Pancreas (tissue), 10 donors: ENCODE results near the gene PAGE2. TPM values are rescaled to one million over a fixed set of nuclear protein-coding genes. Genes with fewer than 3 reads are reported as not detected.

Source experiments
- ATAC-seq, 4 donors: fragments of 200-7000 bp; cut with Tn5 transposase; one replicate each; pipeline versions ENCODE4 v1.8.0 to v1.9.1; 2020; ENCODE audit warnings: mild to moderate bottlenecking in 4 of 4, moderate library complexity in 4 of 4
- DNase-seq, 6 donors: peaks; one replicate each; pipeline ENCODE4 v3.0.0-alpha.2; 2020
- FAIRE-seq: peaks from 2 replicates; lab custom pipeline; 2012; peaks lifted over from hg19 to GRCh38; lab: Jason Lieb, UNC
- H3K27ac ChIP-seq, 4 donors: fragments of 200-600 bp; sonication (generic); 1 replicate in 3 of 4; 2 replicates in 1 of 4; pipeline versions ENCODE4 v1.5.0 to v1.8.0; 2020
- H3K27me3 ChIP-seq, 4 donors: fragments of 200-600 bp; one replicate each; pipeline ENCODE4 v1.8.0; 2021
- H3K36me3 ChIP-seq, 3 donors: fragments of 200-600 bp; sonication (generic) in 1 of 3; one replicate each; pipeline versions ENCODE4 v1.5.0 to v1.8.0; 2020 to 2021
- H3K4me1 ChIP-seq, 3 donors: fragments of 200-600 bp; one replicate each; pipeline ENCODE4 v1.8.0; 2021
- H3K4me3 ChIP-seq, 4 donors: fragments of 200-600 bp; sonication (generic) in 2 of 4; one replicate each; pipeline versions ENCODE4 v1.5.0 to v1.8.0; 2020 to 2021
- H3K9me3 ChIP-seq, 4 donors: fragments of 200-600 bp; one replicate each; pipeline ENCODE4 v1.8.0; 2021
- CTCF ChIP-seq, 4 donors: fragments of 200-600 bp; sonication (generic) in 3 of 4; IDR thresholded peaks; one replicate each; pipeline versions ENCODE4 v1.5.0 to v1.8.0; 2021; ENCODE audit warnings: antibody characterized with exemption in 4 of 4
- WGBS, 2 donors: extraction: QIAGEN DNeasy Blood & Tissue Kit; methylation state at CpG; one replicate each; pipeline ENCODE4 v1.1.7; 2013; 5-methylcytosine and 5-hydroxymethylcytosine counted together
- intact Hi-C, 3 donors: fragments of 100-400 bp; cut with DNase I; formaldehyde crosslinking; loops; one replicate each; pipeline versions ENCODE4 v1.11.1 to v1.14.2; 2022
- polyA plus RNA-seq, 2 donors: library from polyadenylated mRNA; stranded (reverse); fragments of 200-250 nt; gene quantifications; one replicate each; pipeline ENCODE4 v1.2.3, GENCODE V29; 2013
- total RNA-seq, 6 donors: library from RNA; stranded (reverse); fragmentation: NEBNext Ultra II Directional in 4 of 6; extraction: Animal tissue kit (Norgen Biotek cat#: 25700) in 4 of 6; gene quantifications; one replicate each; pipeline versions ENCODE4 v1.2.1 to v1.2.4, GENCODE V29; 2021 to 2023
- donor health status: healthy with polysubstance abuse.
- donor health status: DM: no; HTN: no; CAD: no; lungs with moderate emphysema.
- donor health status: DM: no; HTN: no; CAD: no.
- donor health status: control.
- donor health status: control.
- donor health status: Bipolar disorder and iron deficiency.
- donor health status: DM: yes; HTN: yes; CAD: no.
- donor health status: DM: no; HTN: no; CAD: no.
- donor health status: DM: no; HTN: no; CAD: no.
- donor health status: DM: yes; HTN: yes; CAD: no.

The PAGE2 gene
- total and polyA plus RNA-seq, 8 donors, result 0.28 TPM; not detected in 7

GRCh38 chrX:55120761-55121358 lies 32.0 kb downstream of the PAGE2 start:
- no peak for TF ChIP-seq CTCF (IDR thresholded peaks at IDR 0.05)
- no peaks in the 10 kb centered on the region for H3K4me1 ChIP-seq
- no peak for DNase-seq
- H3K4me3 ChIP-seq, result no peak overlapping the region
- WGBS, 2 donors, result 38 to 52% methylated on average over 2 of the region's 2 CpGs
- H3K9me3 ChIP-seq, result no peaks in the 10 kb centered on the region
- no peak overlapping the region for H3K27ac ChIP-seq
- no peak for ATAC-seq
- intact Hi-C loops, result no loop called here
- H3K27me3 ChIP-seq, result peaks cover 0 to 7% (median 0%) of the 10 kb centered on the region in 4 donors
- no peak for FAIRE-seq
- H3K36me3 ChIP-seq, result no peaks in the 10 kb centered on the region

- no peak overlapping the region for H3K27ac ChIP-seq
- intact Hi-C loops, result no loop called here
- no peaks in the 10 kb centered on the region for H3K36me3 ChIP-seq
- H3K27me3 ChIP-seq, result peaks cover 0 to 11% (median 0%) of the 10 kb centered on the region in 4 donors
- no peaks in the 10 kb centered on the region for H3K4me1 ChIP-seq
- no peak for ATAC-seq
- no peak for DNase-seq
- TF ChIP-seq CTCF (IDR thresholded peaks at IDR 0.05), result no peak
- 63 to 90% methylated on average over 7 of the region's 7 CpGs for WGBS, 2 donors
- FAIRE-seq, result no peak
- H3K9me3 ChIP-seq, result no peaks in the 10 kb centered on the region
- H3K4me3 ChIP-seq, result no peak overlapping the region
Observed at GRCh38 chrX:55123900-55124299, 35.1 kb downstream of the PAGE2 start.

DNA sequence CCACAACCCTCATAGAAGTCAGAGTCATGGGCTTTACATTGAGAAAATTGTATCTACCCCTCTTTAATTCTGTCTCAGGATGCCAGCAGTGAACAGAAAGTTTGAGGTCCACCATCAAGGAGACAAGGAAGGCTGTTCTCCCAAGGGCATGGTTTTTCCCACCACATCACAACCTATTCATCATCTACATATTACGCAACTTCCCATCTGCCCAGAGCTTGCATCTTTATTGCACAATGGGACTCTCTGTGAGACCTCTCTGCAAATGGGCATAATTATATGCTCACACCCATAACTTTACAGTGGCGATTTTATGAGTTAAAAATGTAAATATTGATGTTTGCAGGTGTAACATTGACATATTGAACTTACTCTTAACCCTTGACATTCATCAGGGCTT lies 38.9 kb downstream of the PAGE2 start:
- no peaks in the 10 kb centered on the region for H3K9me3 ChIP-seq
- intact Hi-C loops, result no loop called here
- H3K4me1 ChIP-seq, result no peaks in the 10 kb centered on the region
- no peak overlapping the region for H3K27ac ChIP-seq
- no peak for TF ChIP-seq CTCF (IDR thresholded peaks at IDR 0.05)
- FAIRE-seq, result no peak
- DNase-seq, result no peak
- ATAC-seq, result no peak
- no peak overlapping the region for H3K4me3 ChIP-seq
- WGBS, 2 donors, result 35 to 41% methylated on average over 2 of the region's 2 CpGs
- peaks cover 0 to 19% (median 0%) of the 10 kb centered on the region in 4 donors for H3K27me3 ChIP-seq
- no peaks in the 10 kb centered on the region for H3K36me3 ChIP-seq

DNA sequence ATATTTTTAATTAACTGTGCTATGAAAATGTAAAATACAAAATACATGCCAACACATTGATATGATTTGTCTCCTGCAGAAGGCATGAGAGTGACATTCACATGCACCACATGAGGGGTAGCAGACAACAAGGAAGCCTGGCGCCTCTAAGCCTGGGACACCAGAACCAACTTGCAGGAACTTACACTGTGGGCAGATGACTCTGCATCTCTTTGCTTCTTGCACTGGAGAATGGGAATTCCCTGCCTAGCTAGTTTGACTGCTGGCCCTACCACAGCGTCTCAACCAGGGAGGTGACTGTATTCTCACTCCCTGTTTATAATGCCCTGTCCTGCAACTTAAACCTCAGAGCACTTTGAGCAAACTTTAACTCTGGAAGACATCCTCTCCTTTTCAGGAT lies 40.5 kb downstream of the PAGE2 start:
- 46 to 47% methylated on average over 2 of the region's 2 CpGs for WGBS, 2 donors
- H3K36me3 ChIP-seq, result no peaks in the 10 kb centered on the region
- H3K4me3 ChIP-seq, result no peak overlapping the region
- no peak overlapping the region for H3K27ac ChIP-seq
- DNase-seq (no peak), ATAC-seq (no peak), FAIRE-seq (no peak)
- H3K4me1 ChIP-seq, result no peaks in the 10 kb centered on the region
- no peak for TF ChIP-seq CTCF (IDR thresholded peaks at IDR 0.05)
- intact Hi-C loops, result no loop called here
- no peaks in the 10 kb centered on the region for H3K9me3 ChIP-seq
- peaks cover 0 to 19% (median 0%) of the 10 kb centered on the region in 4 donors for H3K27me3 ChIP-seq

DNA sequence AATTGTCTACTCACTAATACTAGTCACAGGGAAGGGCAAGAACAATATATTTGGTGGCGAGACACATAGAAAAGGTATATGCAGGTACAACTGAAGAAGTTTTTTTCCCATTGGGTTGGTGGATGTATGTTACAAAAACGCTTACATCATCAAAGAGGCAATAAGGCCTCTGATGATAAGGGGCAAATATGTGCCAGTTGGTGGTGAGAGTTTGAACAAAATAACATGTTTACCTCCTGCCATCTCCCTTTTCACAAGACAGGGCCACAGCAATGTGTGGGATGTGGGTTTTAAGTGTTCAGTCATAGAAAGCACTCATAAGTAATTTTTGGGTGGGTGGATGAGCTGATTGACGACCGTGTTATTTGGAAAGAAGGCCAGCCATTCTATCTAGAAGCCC lies 41.7 kb downstream of the PAGE2 start:
- peaks cover 0 to 12% (median 0%) of the 10 kb centered on the region in 4 donors for H3K27me3 ChIP-seq
- no peak for TF ChIP-seq CTCF (IDR thresholded peaks at IDR 0.05)

More for the DNA sequence above, 41.7 kb downstream of the PAGE2 start:
- Histone ChIP-seq H3K4me1 (no peaks in the 10 kb centered on the region), H3K4me3 (no peak overlapping the region), H3K36me3 (no peaks in the 10 kb centered on the region), H3K9me3 (no peaks in the 10 kb centered on the region), H3K27ac (no peak overlapping the region)
- ATAC-seq, result no peak
- no peak for FAIRE-seq
- DNase-seq, result no peak
- WGBS, 2 donors, result 49 to 60% methylated on average over 4 of the region's 4 CpGs
- intact Hi-C loops, result no loop called here
